GM21723 (cell line): ENCODE results near the gene MOK.
"Not testable (repeated sequence)": the region's sequence is repeated elsewhere in the genome, so short reads cannot be mapped to it uniquely, and the experiment has no call there.

Experiments used
- ATAC-seq: cut with Tn5 transposase; IDR thresholded peaks from one replicate; pipeline ENCODE4 v1.9.1; 2021; ENCODE audit warnings: mild to moderate bottlenecking, moderate library complexity; ENCODE audit not compliant: unreplicated experiment

Gene MOK

GRCh38 chr14:102249981-102250380 lies 55.0 kb downstream of the MOK start:
- no peak for ATAC-seq

- no peak for ATAC-seq
These were observed 55.9 kb downstream of the MOK start for GRCh38 chr14:102249041-102249440.

DNA sequence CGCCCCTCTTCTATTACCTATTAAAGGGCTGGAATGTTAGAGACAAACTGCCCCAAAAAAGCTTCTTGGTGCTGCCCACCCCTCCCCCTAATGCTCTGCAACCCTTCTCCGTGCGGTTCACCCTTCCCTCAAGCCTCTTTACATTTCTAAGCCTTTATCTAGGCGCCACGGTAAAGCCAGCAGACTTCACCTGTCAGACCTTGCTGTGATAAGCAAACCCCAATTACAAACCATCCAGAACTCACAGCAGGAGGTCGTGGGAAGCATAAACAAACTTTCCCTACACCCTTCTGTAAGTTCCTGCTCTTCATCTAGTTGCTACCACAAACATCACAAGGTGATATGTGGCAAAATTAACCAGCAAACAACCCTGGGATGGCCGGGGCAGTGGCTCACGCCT lies 56.8 kb downstream of the MOK start:
- ATAC-seq, result no peak

DNA sequence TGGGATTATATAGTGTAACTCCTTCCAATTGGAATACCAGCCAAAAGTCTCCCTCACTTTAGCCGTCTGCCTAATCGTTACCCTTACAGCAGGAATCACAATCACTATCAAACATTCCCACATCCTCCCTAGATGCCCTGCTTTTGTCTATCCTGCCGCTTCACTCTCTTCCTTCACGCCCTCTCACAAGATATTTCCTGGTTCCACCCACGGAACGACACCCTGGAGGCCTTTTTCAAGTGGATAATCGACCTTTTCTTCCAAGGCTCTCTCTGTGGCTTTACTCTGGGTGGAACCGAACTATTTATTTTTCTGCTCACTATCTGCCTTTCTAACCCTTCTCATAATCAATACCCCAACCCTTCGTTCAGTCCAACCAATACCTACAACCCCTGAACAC lies 58.9 kb downstream of the MOK start:
- no peak for ATAC-seq

GRCh38 chr14:102243795-102244194 lies 61.2 kb downstream of the MOK start:
- ATAC-seq, result not testable (repeated sequence)

DNA sequence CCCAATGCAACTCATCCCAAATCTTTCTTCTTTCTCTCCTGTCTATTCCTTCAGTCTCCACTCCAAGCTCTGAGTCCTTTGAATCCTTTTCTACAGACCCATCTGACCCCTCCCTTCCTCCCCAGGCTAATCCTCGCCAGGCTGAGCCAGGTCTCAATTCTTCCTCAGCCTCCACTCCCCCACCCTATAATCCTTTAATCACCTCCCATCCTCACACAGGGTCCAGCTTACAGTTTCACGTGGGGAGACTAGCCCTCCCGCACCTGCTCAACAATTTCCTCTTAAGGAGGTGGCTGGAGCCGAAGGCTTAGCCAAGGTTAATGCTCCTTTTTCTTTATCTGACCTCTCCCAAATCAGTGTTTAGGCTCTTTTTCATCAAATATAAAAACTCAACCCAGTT lies 63.8 kb downstream of the MOK start:
- ATAC-seq, result no peak

- ATAC-seq, result not testable (repeated sequence)
These were observed 64.5 kb downstream of the MOK start for GRCh38 chr14:102240481-102240880.

DNA sequence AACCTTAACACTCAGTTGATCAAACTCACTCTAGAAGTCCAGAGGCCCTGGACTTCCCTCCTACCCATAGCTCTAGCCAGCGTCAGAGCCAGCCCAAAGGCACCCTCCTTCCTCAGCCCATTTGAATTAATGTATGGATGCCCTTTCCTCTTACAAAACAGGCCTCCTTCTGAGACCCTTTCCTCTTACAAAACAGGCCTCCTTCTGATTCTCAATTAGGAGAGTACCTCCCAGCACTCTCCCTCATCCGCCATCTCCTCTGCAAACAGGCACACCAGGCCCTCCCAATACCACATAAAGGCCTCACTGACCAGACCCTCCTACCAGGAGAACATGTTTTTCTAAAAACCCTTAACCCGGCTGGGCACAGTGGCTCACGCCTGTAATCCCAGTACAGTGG lies 65.7 kb downstream of the MOK start:
- ATAC-seq, result no peak

- ATAC-seq, result no peak
These were observed 66.2 kb downstream of the MOK start for GRCh38 chr14:102238766-102239165.

DNA sequence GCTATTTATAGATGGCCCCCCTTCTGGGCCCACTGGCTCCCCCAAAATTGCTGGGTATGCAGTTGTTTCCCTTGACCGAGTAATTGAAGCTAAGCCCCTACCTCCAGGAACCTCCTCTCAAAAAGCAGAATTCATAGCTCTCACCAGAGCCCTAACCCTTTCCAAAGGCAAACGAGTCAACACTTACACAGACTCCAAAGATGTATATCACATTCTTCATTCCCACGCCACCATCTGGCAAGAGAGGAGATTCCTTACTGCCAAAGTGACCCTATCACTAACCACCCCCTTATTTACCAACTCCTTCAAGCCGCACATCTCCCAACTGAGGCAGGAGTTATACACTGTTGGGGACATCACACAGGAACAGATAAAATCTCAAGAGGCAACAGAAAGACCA lies 66.8 kb downstream of the MOK start:
- no peak for ATAC-seq

GRCh38 chr14:102236026-102236425 lies 68.9 kb downstream of the MOK start:
- ATAC-seq, result no peak

DNA sequence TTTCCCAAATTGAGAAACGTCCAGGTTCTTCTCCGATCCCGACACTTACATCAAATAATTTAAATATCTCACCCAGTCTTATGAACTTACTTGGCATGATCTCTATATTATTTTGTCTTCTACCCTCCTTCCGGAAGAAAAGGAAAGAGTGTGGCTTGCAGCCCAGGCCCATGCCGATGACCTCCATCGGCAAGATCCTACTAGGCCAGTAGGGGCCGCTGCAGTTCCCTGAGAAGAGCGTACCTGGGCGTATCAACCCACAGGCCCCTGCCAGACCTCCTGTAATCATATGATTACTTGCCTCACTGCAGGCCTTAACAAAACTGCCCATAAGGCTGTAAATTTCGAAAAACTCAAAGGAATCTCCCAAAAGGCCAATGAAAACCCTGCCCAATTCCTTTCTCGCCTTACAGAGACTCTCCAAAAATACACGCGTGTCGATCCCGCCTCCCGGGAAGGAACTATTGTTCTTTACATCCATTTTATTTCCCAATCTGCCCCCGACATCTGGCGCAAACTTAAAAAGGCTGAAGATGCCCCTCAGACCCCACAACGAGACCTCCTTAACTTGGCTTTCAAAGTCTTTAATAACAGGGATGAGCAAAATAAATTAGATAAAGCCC lies 69.6 kb downstream of the MOK start:
- no peak for ATAC-seq

DNA sequence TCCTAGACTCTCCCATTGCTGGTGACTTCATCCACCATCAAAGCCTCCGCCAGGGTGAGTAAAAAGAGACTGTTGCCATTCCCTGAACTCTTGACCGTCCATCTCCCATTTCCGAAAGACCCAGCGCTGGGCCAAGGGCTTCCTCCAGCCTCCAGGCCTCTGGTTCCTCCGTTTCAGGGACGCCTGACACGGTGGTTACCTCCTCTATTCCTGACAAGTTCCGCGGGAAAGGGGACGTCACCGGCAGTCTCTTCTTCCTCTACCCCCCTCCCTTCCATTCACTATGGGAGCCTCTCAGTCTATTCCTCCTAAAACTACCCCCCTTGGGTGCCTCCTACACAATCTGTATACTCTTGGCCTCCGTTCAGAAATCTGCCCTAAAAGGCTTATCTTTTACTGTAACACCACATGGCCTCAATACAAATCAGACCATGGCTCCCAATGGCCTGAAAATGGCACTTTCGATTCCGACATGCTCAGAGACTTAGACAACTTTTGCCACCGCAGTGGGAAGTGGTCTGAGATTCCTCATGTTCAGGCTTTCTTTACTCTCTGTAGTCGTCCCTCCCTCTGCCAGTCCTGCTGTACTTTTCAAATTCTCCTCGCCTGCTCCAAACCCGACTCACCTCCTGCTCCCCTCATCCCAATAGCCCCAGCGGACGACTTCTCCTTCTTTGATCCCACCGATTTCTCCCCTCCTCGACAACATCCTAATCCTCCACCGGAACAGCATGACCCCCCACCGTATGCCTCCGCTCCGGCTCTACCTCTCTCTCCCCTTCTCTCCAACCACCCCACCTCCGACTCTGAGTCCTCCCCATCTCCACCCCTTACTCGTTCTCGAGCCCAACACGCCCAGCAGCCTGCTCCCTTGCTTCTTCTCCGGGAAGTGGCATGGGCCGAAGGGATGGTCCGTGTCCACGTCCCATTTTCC lies 70.4 kb downstream of the MOK start:
- no peak for ATAC-seq

- no peak for ATAC-seq
These were observed 71.9 kb downstream of the MOK start for GRCh38 chr14:102233081-102233480.

DNA sequence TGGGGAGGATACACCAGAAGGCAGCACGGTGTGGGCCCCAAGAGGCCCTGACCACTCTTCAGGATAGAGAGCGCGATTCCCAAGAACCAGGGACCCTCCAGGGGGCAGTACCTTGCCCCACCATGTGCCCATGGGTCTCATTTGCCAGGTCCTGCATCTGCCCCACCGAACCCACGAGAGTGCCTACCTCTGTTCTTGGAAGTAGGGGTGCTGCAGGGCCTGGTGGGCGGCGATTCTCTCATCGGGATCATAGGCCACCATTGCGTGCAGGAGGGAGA lies 72.7 kb downstream of the MOK start:
- ATAC-seq, result no peak

DNA sequence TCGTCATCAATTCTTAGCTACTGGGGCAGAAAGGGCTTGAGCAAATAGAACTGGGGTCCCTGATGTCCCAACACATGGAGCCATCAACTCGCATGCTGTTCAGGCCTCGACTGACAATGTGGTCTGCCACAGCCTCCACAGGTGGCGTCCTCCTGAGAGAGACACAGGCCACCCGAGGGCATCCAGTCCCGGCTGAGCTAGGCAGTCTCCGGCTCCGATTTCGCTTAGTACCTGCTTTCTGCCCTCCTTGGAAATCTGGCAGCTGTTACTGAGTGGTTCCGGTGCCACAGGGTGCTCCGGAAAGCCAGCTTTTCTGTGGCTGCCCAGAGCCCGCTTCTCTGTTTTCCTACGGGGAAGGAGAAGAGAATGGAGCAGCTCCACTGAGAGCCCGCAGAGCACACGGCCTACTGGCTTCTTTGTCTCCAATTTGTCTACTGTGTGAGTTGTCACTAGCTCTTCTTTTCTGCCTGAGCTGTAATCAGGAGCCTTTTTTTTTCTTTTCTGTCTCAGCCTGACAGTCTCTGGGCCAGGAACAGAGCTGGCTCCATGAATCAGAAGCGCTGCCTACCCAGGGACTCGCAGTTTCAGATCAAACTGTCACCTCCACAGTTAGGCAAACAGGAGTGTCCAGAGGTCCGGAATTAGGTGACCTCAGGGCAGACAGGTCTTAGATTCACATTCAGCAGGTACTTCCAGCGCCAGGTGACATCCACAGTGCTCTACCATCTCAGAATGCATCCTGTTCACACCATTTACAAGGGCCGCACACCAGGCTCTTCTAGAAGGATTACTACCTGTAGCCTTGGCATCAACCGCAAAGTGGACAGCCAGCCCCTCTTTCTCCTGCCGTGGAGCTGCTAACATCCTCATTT lies 73.3 kb downstream of the MOK start:
- no peak for ATAC-seq

GRCh38 chr14:102230481-102231210 lies 74.3 kb downstream of the MOK start:
- no peak for ATAC-seq

DNA sequence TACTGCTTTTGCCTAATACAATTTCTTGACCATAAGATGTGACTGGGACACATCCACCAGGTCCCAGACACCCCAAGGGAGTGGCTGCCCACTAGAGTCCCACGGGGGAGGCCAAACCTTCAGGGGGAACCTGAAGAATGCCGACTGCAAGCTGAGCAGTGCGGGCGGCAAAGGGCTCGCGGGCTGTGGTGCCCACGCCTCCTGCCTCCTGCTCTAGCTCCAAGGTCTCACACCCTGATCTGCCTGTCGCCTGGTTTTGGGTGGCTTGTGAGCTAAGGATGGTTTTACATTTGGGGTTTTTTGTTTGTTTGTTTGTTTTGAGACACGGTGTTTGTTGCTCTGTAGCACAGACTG lies 75.2 kb downstream of the MOK start:
- ATAC-seq, result no peak

DNA sequence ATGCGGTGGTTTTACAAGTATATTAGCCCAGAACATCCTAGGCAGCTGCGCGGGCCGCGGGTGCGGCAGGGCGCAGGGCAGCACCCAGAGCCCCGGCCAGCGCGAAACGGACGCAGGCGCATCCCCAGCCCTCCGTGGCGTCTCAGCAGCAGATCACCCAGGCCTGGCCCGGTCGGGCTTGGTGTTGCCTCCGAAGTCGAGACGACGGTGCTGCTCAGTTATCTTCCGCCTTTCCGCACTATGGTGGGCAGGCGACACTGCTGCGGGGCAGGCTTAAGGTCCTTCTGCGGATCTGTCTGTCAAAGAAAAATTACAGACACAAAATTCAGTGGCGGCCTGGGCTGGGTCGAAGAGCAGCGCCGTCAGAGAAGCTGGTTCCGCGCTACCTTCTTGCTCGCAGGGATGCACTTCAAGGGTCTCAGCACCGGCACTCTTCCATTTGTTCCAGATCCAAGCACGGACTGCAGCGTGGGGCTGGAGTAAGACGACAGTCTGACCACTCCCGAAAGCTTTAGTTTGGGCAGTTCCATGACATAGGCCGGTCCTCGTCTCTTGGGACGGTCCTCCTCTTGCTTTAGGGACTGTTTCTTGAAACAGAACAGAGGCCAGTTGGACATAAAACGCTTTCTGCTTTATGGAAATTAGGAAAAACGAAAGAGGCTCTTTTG lies 75.8 kb downstream of the MOK start:
- ATAC-seq, result no peak

DNA sequence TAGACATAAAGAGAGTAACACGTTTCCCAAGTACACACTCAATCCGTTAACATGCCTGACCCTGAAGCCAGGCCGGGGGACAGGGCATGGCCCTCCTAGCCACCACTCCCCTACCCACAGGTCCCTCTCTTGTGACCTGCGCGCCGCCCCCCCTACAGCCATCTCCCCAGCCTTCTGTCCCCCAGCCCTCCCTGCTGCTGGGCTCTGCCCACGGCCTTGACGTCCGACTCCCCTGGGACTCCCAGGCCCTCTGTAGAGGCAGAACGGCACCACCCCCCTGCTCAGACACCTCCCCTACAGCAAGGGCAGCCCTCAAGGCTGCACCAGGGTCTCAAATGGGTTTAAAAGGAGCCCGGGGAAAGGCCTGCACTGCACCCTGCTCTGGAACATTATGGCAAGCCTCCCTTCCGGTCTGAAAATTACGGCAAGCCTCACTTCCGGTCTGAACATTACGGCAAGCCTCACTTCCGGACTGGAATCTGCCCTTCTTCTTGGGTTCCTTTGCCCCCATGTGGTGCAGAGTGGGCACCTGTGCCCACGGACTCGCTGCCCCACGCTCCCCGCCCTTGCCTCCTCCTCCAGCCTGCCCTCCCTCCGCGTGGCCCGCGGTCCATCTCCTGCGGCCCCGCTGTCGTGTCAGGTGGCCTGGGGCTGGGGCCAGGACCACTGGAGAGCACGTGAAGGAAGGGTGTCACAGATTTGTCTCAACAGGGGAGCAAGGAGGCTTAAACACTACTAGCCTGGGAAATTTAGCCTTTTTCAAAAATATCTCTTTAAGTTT lies 77.6 kb downstream of the MOK start:
- ATAC-seq, result no peak
